Spleen (tissue), 11 donors: ENCODE data around the gene SAC3D1. TPM values are rescaled to one million over a fixed set of nuclear protein-coding genes. Genes with fewer than 3 reads are reported as not detected.

Experiments used
- DNase-seq: peaks from one replicate; pipeline ENCODE4 v3.0.0-alpha.2; 2020
- H3K27ac ChIP-seq, 8 donors: fragments of 200-600 bp; sonication (generic) in 7 of 8; 1 replicate in 4 of 8; 2 replicates in 4 of 8; pipeline versions ENCODE4 v1.5.0 to v1.8.0; 2016 to 2021; ENCODE audit warnings: inconsistent platforms in 4 of 8, mild to moderate bottlenecking in 4 of 8, moderate library complexity in 1 of 8
- H3K27me3 ChIP-seq, 7 donors: fragments of 200-600 bp; sonication (generic) in 6 of 7; replicated peaks in 1 of 7; 1 replicate in 4 of 7; 2 replicates in 3 of 7; pipeline versions ENCODE4 v1.5.0 to v1.8.0; 2016 to 2021; ENCODE audit warnings: inconsistent platforms in 3 of 7, mild to moderate bottlenecking in 1 of 7
- H3K36me3 ChIP-seq, 6 donors: fragments of 200-600 bp; sonication (generic) in 5 of 6; 1 replicate in 4 of 6; 2 replicates in 2 of 6; pipeline versions ENCODE4 v1.5.0 to v1.8.0; 2016 to 2021; ENCODE audit warnings: inconsistent platforms in 2 of 6
- H3K4me1 ChIP-seq, 6 donors: fragments of 200-600 bp; sonication (generic) in 5 of 6; 1 replicate in 3 of 6; 2 replicates in 3 of 6; pipeline versions ENCODE4 v1.5.0 to v1.8.0; 2016 to 2021; ENCODE audit warnings: inconsistent platforms in 3 of 6
- H3K4me3 ChIP-seq, 8 donors: fragments of 200-600 bp; sonication (generic) in 7 of 8; 1 replicate in 4 of 8; 2 replicates in 4 of 8; pipeline versions ENCODE4 v1.5.0 to v1.8.0; 2016 to 2021; ENCODE audit warnings: inconsistent platforms in 4 of 8, mild to moderate bottlenecking in 4 of 8, moderate library complexity in 2 of 8
- H3K9me3 ChIP-seq, 8 donors: fragments of 200-600 bp; sonication (generic) in 7 of 8; 1 replicate in 4 of 8; 2 replicates in 4 of 8; pipeline versions ENCODE4 v1.5.0 to v1.8.0; 2016 to 2021; ENCODE audit warnings: inconsistent platforms in 4 of 8
- CTCF ChIP-seq, 11 experiments: fragments of 200-600 bp in 7 of 11; fragments of 450-650 bp in 4 of 11; sonication (generic) in 4 of 11; IDR thresholded peaks in 8 of 11; conservative IDR thresholded peaks in 3 of 11; 1 replicate in 7 of 11; 2 replicates in 4 of 11; pipeline versions ENCODE4 v1.4.0 to v1.8.0; 2016 to 2021; ENCODE audit warnings: antibody characterized with exemption in 11 of 11, inconsistent platforms in 4 of 11, mild to moderate bottlenecking in 1 of 11
- POLR2A ChIP-seq, 3 donors: fragments of 450-650 bp; IDR thresholded peaks; one replicate each; pipeline ENCODE4 v1.5.1; 2017; ENCODE audit warnings: antibody characterized with exemption in 3 of 3, mild to moderate bottlenecking in 1 of 3
- POLR2AphosphoS5 ChIP-seq, 3 donors: sonication (generic); formaldehyde crosslinking; IDR thresholded peaks; one replicate each; pipeline ENCODE4 v1.5.1; 2017; ENCODE audit warnings: antibody characterized with exemption in 3 of 3
- WGBS, 5 donors: extraction: QIAGEN DNeasy Blood & Tissue Kit in 3 of 5; methylation state at CpG; one replicate each; pipeline versions ENCODE4 v1.1.5 to v1.1.7; 2013 to 2018; 5-methylcytosine and 5-hydroxymethylcytosine counted together
- intact Hi-C: fragments of 100-400 bp; cut with DNase I; formaldehyde crosslinking; loops from one replicate; pipeline ENCODE4 v1.15.0; 2023; ENCODE audit warnings: low total_unique reads
- polyA plus RNA-seq, 3 donors: library from polyadenylated mRNA; stranded (reverse); fragments of 200-250 nt; gene quantifications; one replicate each; pipeline ENCODE4 v1.2.1, GENCODE V29; 2013
- total RNA-seq, 7 donors: library from RNA; depleted of rRNA in 3 of 7; stranded (reverse); fragments of >200 nt in 3 of 7; fragmentation: NEBNext Ultra II Directional in 4 of 7; extraction: Animal tissue kit (Norgen Biotek cat#: 25700) in 4 of 7; gene quantifications; one replicate each; pipeline versions ENCODE4 v1.1.0 to v1.2.1, GENCODE V29; 2016 to 2021
- donor health status: healthy with polysubstance abuse.
- donor health status: DM: no; HTN: no; CAD: no; lungs with moderate emphysema.
- donor health status: DM: no; HTN: no; CAD: no.
- donor health status: Bipolar disorder and iron deficiency.
- donor health status: healthy.
- donor health status: DM: no; HTN: no; CAD: no.
- donor health status: DM: yes; HTN: yes; CAD: no.

Gene SAC3D1
- total and polyA plus RNA-seq, 10 donors: 5.2 to 11.9 (median 6.8) TPM

GRCh38 chr11:64996710-64997380 is 44.2 kb upstream of the SAC3D1 start, which contains the start of gene BATF2:
BATF2 (minus strand) TSS chr11:64996971; CDS start chr11:64996914, 57 bp downstream.
- H3K4me3 ChIP-seq: peak within 1 kb of the TSS; percentile 43 to 77 (median 57)
- intact Hi-C loops: loop anchor here (10.0 kb wide), 1 partner anchor 62 kb away; the partner anchor contains the start of gene GPHA2
- WGBS, 5 donors: 14 to 21% (median 16%) methylated on average over 9 of the region's 9 CpGs

GRCh38 chr11:64998141-64998540 is 42.9 kb upstream of the SAC3D1 start:
- Histone ChIP-seq H3K4me3 (no peak overlapping the region), H3K9me3 (no peaks in the 10 kb centered on the region), H3K36me3 (peaks cover 0 to 18% (median 0%) of the 10 kb centered on the region in 6 donors), H3K27me3 (no peaks in the 10 kb centered on the region), H3K4me1 (peaks cover 16 to 75% (median 38%) of the 10 kb centered on the region in 6 donors), H3K27ac (peak overlapping the region in 2 of 8 donors; percentile 36 to 87)
- TF ChIP-seq CTCF (IDR thresholded peaks at IDR 0.05 in 8 of 11, conservative IDR thresholded peaks at IDR 0.05 in 3 of 11) (no peak), POLR2AphosphoS5 (IDR thresholded peaks at IDR 0.05) (no peak), POLR2A (IDR thresholded peaks at IDR 0.05) (no peak)
- DNase-seq: no peak
- WGBS, 5 donors: 56 to 100% (median 87%) methylated on average over 1 of the region's 1 CpG
- intact Hi-C loops: loop anchor here (10.0 kb wide), 1 partner anchor 63 kb away; the partner anchor contains the start of gene GPHA2

More at GRCh38 chr11:64996710-64997380, 44.2 kb upstream of the SAC3D1 start, which contains the start of gene BATF2:
- peak; percentile 91 for DNase-seq
- TF ChIP-seq POLR2A (IDR thresholded peaks at IDR 0.05) (peak in 1 of 3 donors; percentile 83), CTCF (IDR thresholded peaks at IDR 0.05 in 8 of 11, conservative IDR thresholded peaks at IDR 0.05 in 3 of 11) (peak; percentile 9 to 77 (median 60)), POLR2AphosphoS5 (IDR thresholded peaks at IDR 0.05) (peak; percentile 71 to 92 (median 80))
- Histone ChIP-seq H3K36me3 (peaks cover 0 to 31% (median 1%) of the 10 kb centered on the region in 6 donors), H3K27me3 (no peaks in the 10 kb centered on the region), H3K9me3 (no peaks in the 10 kb centered on the region), H3K4me1 (peaks cover 16 to 81% (median 45%) of the 10 kb centered on the region in 6 donors), H3K27ac (peak within 1 kb of the TSS; percentile 65 to 87 (median 80))

- intact Hi-C loops: loop anchor here (10.0 kb wide), 1 partner anchor 64 kb away; the partner anchor contains the start of gene GPHA2
- no peak for TF ChIP-seq POLR2A (IDR thresholded peaks at IDR 0.05)
- WGBS, 5 donors: 65 to 74% (median 71%) methylated on average over 8 to 9 of the region's 9 CpGs
Observed at GRCh38 chr11:64998690-64999431, 42.1 kb upstream of the SAC3D1 start.

GRCh38 chr11:64999478-64999877 is 41.5 kb upstream of the SAC3D1 start:
- intact Hi-C loops: loop anchor here (10.0 kb wide), 1 partner anchor 65 kb away; the partner anchor contains the start of gene GPHA2
- WGBS, 5 donors: 63 to 88% (median 80%) methylated on average over 1 of the region's 1 CpG

More at GRCh38 chr11:64998690-64999431, 42.1 kb upstream of the SAC3D1 start:
- H3K9me3 ChIP-seq: no peaks in the 10 kb centered on the region
- DNase-seq: no peak
- H3K27ac ChIP-seq: peak overlapping the region in 2 of 8 donors; percentile 36 to 87
- H3K4me3 ChIP-seq: no peak overlapping the region
- peaks cover 0 to 10% (median 0%) of the 10 kb centered on the region in 6 donors for H3K36me3 ChIP-seq
- no peaks in the 10 kb centered on the region for H3K27me3 ChIP-seq
- peaks cover 16 to 68% (median 32%) of the 10 kb centered on the region in 6 donors for H3K4me1 ChIP-seq

More at GRCh38 chr11:64999478-64999877, 41.5 kb upstream of the SAC3D1 start:
- no peak for DNase-seq
- Histone ChIP-seq H3K9me3 (no peaks in the 10 kb centered on the region), H3K27me3 (no peaks in the 10 kb centered on the region), H3K27ac (peak overlapping the region in 2 of 8 donors; percentile 36 to 87), H3K36me3 (peaks cover 0 to 4% (median 0%) of the 10 kb centered on the region in 6 donors), H3K4me3 (no peak overlapping the region), H3K4me1 (peaks cover 16 to 62% (median 29%) of the 10 kb centered on the region in 6 donors)
- no peak for TF ChIP-seq CTCF (IDR thresholded peaks at IDR 0.05 in 8 of 11, conservative IDR thresholded peaks at IDR 0.05 in 3 of 11)
- no peak for TF ChIP-seq POLR2AphosphoS5 (IDR thresholded peaks at IDR 0.05)
- no peak for TF ChIP-seq POLR2A (IDR thresholded peaks at IDR 0.05)
